ENCODE measurements around the gene ERO1A. TPM values are rescaled to one million over a fixed set of nuclear protein-coding genes. Genes with fewer than 3 reads are reported as not detected.
A peak's percentile ranks its signal among the peaks of the same experiment; 100 is the strongest.
"Not testable (repeated sequence)": the region's sequence is repeated elsewhere in the genome, so short reads cannot be mapped to it uniquely, and the experiment has no call there.

ERO1A gene
- total and polyA plus RNA-seq, 3 experiments from 2014 or later = 47.0 to 96.6 (median 87.6) TPM

GRCh38 chr14:52729925-52730708 is 34.8 kb upstream of the ERO1A start, which contains the start of gene STYX:
STYX (plus strand) TSS chr14:52730166; CDS start chr14:52730475, 309 bp downstream.
- ChIA-PET POLR2A (interaction anchor here (0.5 to 2.3 kb wide), 8 partner anchors 9 to 1490 kb away, joined by 3 to 22 read pairs (median 5); partner anchors contain the start of genes ERO1A and TMX1), CTCF (interaction anchor here (0.6 to 2.8 kb wide), 4 partner anchors 12 to 47 kb away, joined by 3 to 13 read pairs (median 7); no protein-coding TSS in a partner anchor)
- peaks cover 28% of the 10 kb centered on the region for H3K4me1 ChIP-seq (ENCODE audit: insufficient read depth, low read length)
- no peaks in the 10 kb centered on the region for H3K9me3 ChIP-seq (ENCODE audit: low read length)
- Mint-ChIP-seq H3K36me3 (peaks cover 13 to 62% (median 14%) of the 10 kb centered on the region in 3 donors), H3K27me3 (peaks cover 0 to 1% of the 10 kb centered on the region in 2 donors), H3K27ac (peak within 1 kb of the TSS; percentile 84 to 99 (median 92)), H3K9me3 (no peaks in the 10 kb centered on the region), H3K4me3 (peak within 1 kb of the TSS; percentile 91 to 98 (median 94)), H3K4me1 (peaks cover 34 to 41% (median 41%) of the 10 kb centered on the region in 3 donors)
- peak; percentile 94 to 98 (median 97) for DNase-seq
- H3K4me3 ChIP-seq (ENCODE audit: low read length) = peak within 1 kb of the TSS; percentile 96
- H3K27ac ChIP-seq (ENCODE audit: low read depth, low read length) = peak within 1 kb of the TSS; percentile 81
- H3K27me3 ChIP-seq (ENCODE audit: insufficient read depth, low read length, poor library complexity, severe bottlenecking) = no peaks in the 10 kb centered on the region
- H3K36me3 ChIP-seq (ENCODE audit: insufficient read depth, low read length) = peaks cover 15% of the 10 kb centered on the region

- Histone ChIP-seq H3K4me3 (ENCODE audit: low read length) (peak overlapping the region; percentile 59), H3K9me3 (ENCODE audit: low read length) (no peaks in the 10 kb centered on the region), H3K4me1 (ENCODE audit: insufficient read depth, low read length) (peaks cover 26% of the 10 kb centered on the region), H3K27me3 (ENCODE audit: insufficient read depth, low read length, poor library complexity, severe bottlenecking) (no peaks in the 10 kb centered on the region), H3K36me3 (ENCODE audit: insufficient read depth, low read length) (peaks cover 20% of the 10 kb centered on the region), H3K27ac (ENCODE audit: low read depth, low read length) (peak overlapping the region; percentile 65)
- Mint-ChIP-seq H3K4me1 (peaks cover 32 to 42% (median 38%) of the 10 kb centered on the region in 3 donors), H3K36me3 (peaks cover 13 to 64% (median 14%) of the 10 kb centered on the region in 3 donors), H3K27me3 (peaks cover 0 to 1% of the 10 kb centered on the region in 2 donors), H3K9me3 (no peaks in the 10 kb centered on the region), H3K4me3 (peak overlapping the region; percentile 91 to 98 (median 94)), H3K27ac (peak overlapping the region; percentile 84 to 99 (median 92))
- ChIA-PET CTCF (interaction anchor here (0.6 to 2.8 kb wide), 3 partner anchors 12 to 47 kb away, joined by 3 to 13 read pairs (median 4); no protein-coding TSS in a partner anchor), POLR2A (interaction anchor here (0.7 to 2.3 kb wide), 6 partner anchors 10 to 1489 kb away, joined by 3 to 22 read pairs (median 5); partner anchors contain the start of genes ERO1A and TMX1)
- DNase-seq = no peak
Observed at GRCh38 chr14:52729585-52729924, 34.2 kb upstream of the ERO1A start.

GRCh38 chr14:52729035-52729434 is 33.7 kb upstream of the ERO1A start:
- H3K4me3 Mint-ChIP-seq = peak overlapping the region in 6 of 7 donors; percentile 55 to 97 (median 63)
- H3K36me3 Mint-ChIP-seq = peaks cover 9 to 64% (median 13%) of the 10 kb centered on the region in 3 donors
- H3K27me3 Mint-ChIP-seq; DNase-seq; H3K27ac ChIP-seq (ENCODE audit: low read depth, low read length); H3K9me3 Mint-ChIP-seq; H3K9me3 ChIP-seq (ENCODE audit: low read length); H3K27me3 ChIP-seq (ENCODE audit: insufficient read depth, low read length, poor library complexity, severe bottlenecking); H3K4me3 ChIP-seq (ENCODE audit: low read length): not testable (repeated sequence)
- peaks cover 21% of the 10 kb centered on the region for H3K4me1 ChIP-seq (ENCODE audit: insufficient read depth, low read length)
- peaks cover 21% of the 10 kb centered on the region for H3K36me3 ChIP-seq (ENCODE audit: insufficient read depth, low read length)
- CTCF ChIA-PET = interaction anchor here (1.7 to 2.8 kb wide), 2 partner anchors 13 to 49 kb away, joined by 5 to 13 read pairs; no protein-coding TSS in a partner anchor
- H3K4me1 Mint-ChIP-seq = peaks cover 30 to 42% (median 38%) of the 10 kb centered on the region in 3 donors
- POLR2A ChIA-PET = interaction anchor here (0.9 to 2.3 kb wide), 4 partner anchors 13 to 1489 kb away, joined by 3 to 22 read pairs (median 6); partner anchors contain the start of genes ERO1A and TMX1
- H3K27ac Mint-ChIP-seq = peak overlapping the region in 6 of 8 donors; percentile 72 to 90 (median 86)

GRCh38 chr14:52727509-52727908 is 32.2 kb upstream of the ERO1A start:
- H3K4me3 ChIP-seq (ENCODE audit: low read length); H3K9me3 Mint-ChIP-seq; H3K27me3 ChIP-seq (ENCODE audit: insufficient read depth, low read length, poor library complexity, severe bottlenecking); H3K4me3 Mint-ChIP-seq; H3K9me3 ChIP-seq (ENCODE audit: low read length); H3K27ac ChIP-seq (ENCODE audit: low read depth, low read length); H3K27ac Mint-ChIP-seq; H3K27me3 Mint-ChIP-seq; DNase-seq: not testable (repeated sequence)
- peaks cover 29 to 42% (median 38%) of the 10 kb centered on the region in 3 donors for H3K4me1 Mint-ChIP-seq
- peaks cover 16% of the 10 kb centered on the region for H3K4me1 ChIP-seq (ENCODE audit: insufficient read depth, low read length)
- H3K36me3 Mint-ChIP-seq = peaks cover 0 to 64% (median 11%) of the 10 kb centered on the region in 3 donors
- ChIA-PET POLR2A (interaction anchor here (1.0 kb wide), 1 partner anchor 11 kb away, joined by 3 read pairs; no protein-coding TSS in a partner anchor), CTCF (interaction anchor here (0.7 to 2.8 kb wide), 4 partner anchors 14 to 1486 kb away, joined by 3 to 13 read pairs (median 4); no protein-coding TSS in a partner anchor)
- peaks cover 25% of the 10 kb centered on the region for H3K36me3 ChIP-seq (ENCODE audit: insufficient read depth, low read length)

GRCh38 chr14:52724360-52724644 is 28.9 kb upstream of the ERO1A start:
- ChIA-PET POLR2A (interaction anchor here (0.7 kb wide), 1 partner anchor 66 kb away, joined by 3 read pairs; no protein-coding TSS in a partner anchor), CTCF (interaction anchor here (1.5 kb wide), 1 partner anchor 13 kb away, joined by 4 read pairs; no protein-coding TSS in a partner anchor)
- Mint-ChIP-seq H3K9me3 (no peaks in the 10 kb centered on the region), H3K4me1 (peaks cover 22 to 34% (median 34%) of the 10 kb centered on the region in 3 donors), H3K27me3 (no peaks in the 10 kb centered on the region), H3K4me3 (peak overlapping the region in 1 of 7 donors; percentile 27), H3K36me3 (peaks cover 9 to 73% (median 16%) of the 10 kb centered on the region in 3 donors), H3K27ac (peak overlapping the region in 7 of 8 donors; percentile 13 to 89 (median 50))
- Histone ChIP-seq H3K9me3 (ENCODE audit: low read length) (no peaks in the 10 kb centered on the region), H3K4me1 (ENCODE audit: insufficient read depth, low read length) (peaks cover 4% of the 10 kb centered on the region), H3K27ac (ENCODE audit: low read depth, low read length) (no peak overlapping the region), H3K36me3 (ENCODE audit: insufficient read depth, low read length) (peaks cover 36% of the 10 kb centered on the region), H3K4me3 (ENCODE audit: low read length) (no peak overlapping the region), H3K27me3 (ENCODE audit: insufficient read depth, low read length, poor library complexity, severe bottlenecking) (no peaks in the 10 kb centered on the region)
- DNase-seq = no peak

GRCh38 chr14:52723514-52724359 is 28.4 kb upstream of the ERO1A start:
- Histone ChIP-seq H3K4me3 (ENCODE audit: low read length) (no peak overlapping the region), H3K27ac (ENCODE audit: low read depth, low read length) (no peak overlapping the region), H3K4me1 (ENCODE audit: insufficient read depth, low read length) (peaks cover 4% of the 10 kb centered on the region), H3K27me3 (ENCODE audit: insufficient read depth, low read length, poor library complexity, severe bottlenecking) (no peaks in the 10 kb centered on the region), H3K36me3 (ENCODE audit: insufficient read depth, low read length) (peaks cover 38% of the 10 kb centered on the region), H3K9me3 (ENCODE audit: low read length) (no peaks in the 10 kb centered on the region)
- no peaks in the 10 kb centered on the region for H3K27me3 Mint-ChIP-seq
- H3K36me3 Mint-ChIP-seq = peaks cover 10 to 76% (median 18%) of the 10 kb centered on the region in 3 donors
- POLR2A ChIA-PET = interaction anchor here (1.0 kb wide), 1 partner anchor 16 kb away, joined by 3 read pairs; no protein-coding TSS in a partner anchor
- CTCF ChIA-PET = interaction anchor here (0.8 to 1.5 kb wide), 3 partner anchors 12 to 22 kb away, joined by 3 to 4 read pairs (median 3); no protein-coding TSS in a partner anchor
- H3K27ac Mint-ChIP-seq = peak overlapping the region; percentile 11 to 89 (median 68)
- H3K4me3 Mint-ChIP-seq = peak overlapping the region in 1 of 7 donors; percentile 27
- peaks cover 22 to 34% (median 33%) of the 10 kb centered on the region in 3 donors for H3K4me1 Mint-ChIP-seq
- no peak for DNase-seq
- no peaks in the 10 kb centered on the region for H3K9me3 Mint-ChIP-seq

- ChIA-PET POLR2A (no interaction called here), CTCF (interaction anchor here (1.5 kb wide), 1 partner anchor 164 kb away, joined by 3 read pairs; the partner anchor contains the start of genes GPR137C and TXNDC16)
- Mint-ChIP-seq H3K27me3 (no peaks in the 10 kb centered on the region), H3K27ac (no peak overlapping the region), H3K36me3 (peaks cover 8 to 75% (median 17%) of the 10 kb centered on the region in 3 donors), H3K9me3 (no peaks in the 10 kb centered on the region), H3K4me1 (peaks cover 4 to 17% (median 8%) of the 10 kb centered on the region in 3 donors), H3K4me3 (no peak overlapping the region)
- H3K4me3 ChIP-seq (ENCODE audit: low read length) = no peak overlapping the region
- H3K9me3 ChIP-seq (ENCODE audit: low read length) = no peaks in the 10 kb centered on the region
- no peak for DNase-seq
- H3K27me3 ChIP-seq (ENCODE audit: insufficient read depth, low read length, poor library complexity, severe bottlenecking) = no peaks in the 10 kb centered on the region
- H3K27ac ChIP-seq (ENCODE audit: low read depth, low read length) = no peak overlapping the region
- no peaks in the 10 kb centered on the region for H3K4me1 ChIP-seq (ENCODE audit: insufficient read depth, low read length)
- peaks cover 39% of the 10 kb centered on the region for H3K36me3 ChIP-seq (ENCODE audit: insufficient read depth, low read length)
Observed at GRCh38 chr14:52716155-52716554, 20.8 kb upstream of the ERO1A start.

Measured in CD8-positive, alpha-beta memory T cell (primary cell).